Gastroesophageal sphincter (tissue), 4 donors: ENCODE data around the gene ARHGEF16. TPM values are rescaled to one million over a fixed set of nuclear protein-coding genes. Genes with fewer than 3 reads are reported as not detected.

Source experiments
- ATAC-seq: fragments of 150-250 bp; one replicate; pipeline ENCODE4 v1.9.1; 2016; ENCODE audit warnings: mild to moderate bottlenecking, moderate library complexity
- H3K27ac ChIP-seq, 4 donors: fragments of 200-600 bp; sonication (generic) in 3 of 4; 1 replicate in 3 of 4; 2 replicates in 1 of 4; pipeline ENCODE4 v1.5.1; 2016 to 2019
- H3K27me3 ChIP-seq: fragments of 200-600 bp; sonication (generic); one replicate; pipeline ENCODE4 v1.5.1; 2019
- H3K36me3 ChIP-seq, 2 donors: fragments of 200-600 bp; sonication (generic); one replicate each; pipeline ENCODE4 v1.5.1; 2019; ENCODE audit warnings: control low read depth in 1 of 2
- H3K4me1 ChIP-seq, 3 donors: fragments of 200-600 bp; sonication (generic); 1 replicate in 2 of 3; 2 replicates in 1 of 3; pipeline ENCODE4 v1.5.1; 2016 to 2019; ENCODE audit warnings: control low read depth in 2 of 3
- H3K4me3 ChIP-seq, 2 donors: fragments of 200-600 bp; sonication (generic); one replicate each; pipeline ENCODE4 v1.5.1; 2019; ENCODE audit warnings: mild to moderate bottlenecking in 1 of 2, moderate library complexity in 1 of 2
- H3K9me3 ChIP-seq, 3 donors: fragments of 200-600 bp; sonication (generic); one replicate each; pipeline ENCODE4 v1.5.1; 2017 to 2019; ENCODE audit warnings: control low read depth in 2 of 3
- EP300 ChIP-seq: sonication (generic); formaldehyde crosslinking; IDR thresholded peaks from one replicate; pipeline ENCODE4 v1.6.1; 2017; ENCODE audit warnings: antibody characterized with exemption, mild to moderate bottlenecking
- POLR2A ChIP-seq, 2 donors: fragments of 450-650 bp; IDR thresholded peaks; one replicate each; pipeline ENCODE4 v1.6.1; 2017; ENCODE audit warnings: antibody characterized with exemption in 2 of 2, mild to moderate bottlenecking in 2 of 2, moderate library complexity in 1 of 2
- POLR2AphosphoS5 ChIP-seq: sonication (generic); formaldehyde crosslinking; IDR thresholded peaks from one replicate; pipeline ENCODE4 v1.6.1; 2017; ENCODE audit warnings: antibody characterized with exemption
- WGBS, 2 donors: methylation state at CpG; one replicate each; pipeline ENCODE4 v1.1.5; 2018; ENCODE audit warnings: low coverage in 1 of 2; 5-methylcytosine and 5-hydroxymethylcytosine counted together
- total RNA-seq, 4 donors: library from RNA; depleted of rRNA; stranded (reverse); fragments of >200 nt; gene quantifications; one replicate each; pipeline ENCODE4 v1.1.0, GENCODE V29; 2016
- TF ChIP-seq, protein P1 (sequence below), 4 experiments: fragments of 200-600 bp in 2 of 4; fragments of 450-650 bp in 2 of 4; sonication (generic) in 1 of 4; IDR thresholded peaks; one replicate each; pipeline ENCODE4 v1.5.1; 2017 to 2019; ENCODE audit warnings: antibody characterized with exemption in 4 of 4, mild to moderate bottlenecking in 2 of 4, moderate library complexity in 2 of 4

ARHGEF16 gene
- total RNA-seq, 4 donors from 2014 or later = 0.54 to 2.3 (median 0.87) TPM

DNA sequence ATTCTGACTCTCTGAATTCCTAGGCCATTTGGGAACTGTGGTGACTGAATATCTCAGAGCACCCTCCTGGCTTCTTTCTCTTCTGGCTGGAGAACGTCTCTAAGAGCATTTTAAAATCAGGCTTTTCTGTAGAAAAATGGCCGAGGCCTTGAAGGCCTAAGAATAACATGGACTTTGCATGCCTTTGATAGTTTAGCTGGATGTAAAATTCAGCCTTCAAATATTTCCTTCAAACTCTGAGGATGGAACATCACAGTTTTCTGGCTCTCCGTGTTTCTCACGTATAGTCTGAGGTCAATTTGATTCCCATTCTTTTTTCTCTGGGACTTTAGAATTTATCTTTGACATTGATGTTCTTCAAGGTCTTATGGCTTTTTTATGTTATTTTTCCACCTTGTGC lies 34.0 kb downstream of the ARHGEF16 start:
- peaks cover 0 to 9% (median 0%) of the 10 kb centered on the region in 3 donors for H3K9me3 ChIP-seq
- TF ChIP-seq POLR2AphosphoS5 = no peak
- no peak for TF ChIP-seq EP300
- TF ChIP-seq POLR2A (IDR thresholded peaks at IDR 0.05) = no peak
- TF ChIP-seq, protein P1, sequence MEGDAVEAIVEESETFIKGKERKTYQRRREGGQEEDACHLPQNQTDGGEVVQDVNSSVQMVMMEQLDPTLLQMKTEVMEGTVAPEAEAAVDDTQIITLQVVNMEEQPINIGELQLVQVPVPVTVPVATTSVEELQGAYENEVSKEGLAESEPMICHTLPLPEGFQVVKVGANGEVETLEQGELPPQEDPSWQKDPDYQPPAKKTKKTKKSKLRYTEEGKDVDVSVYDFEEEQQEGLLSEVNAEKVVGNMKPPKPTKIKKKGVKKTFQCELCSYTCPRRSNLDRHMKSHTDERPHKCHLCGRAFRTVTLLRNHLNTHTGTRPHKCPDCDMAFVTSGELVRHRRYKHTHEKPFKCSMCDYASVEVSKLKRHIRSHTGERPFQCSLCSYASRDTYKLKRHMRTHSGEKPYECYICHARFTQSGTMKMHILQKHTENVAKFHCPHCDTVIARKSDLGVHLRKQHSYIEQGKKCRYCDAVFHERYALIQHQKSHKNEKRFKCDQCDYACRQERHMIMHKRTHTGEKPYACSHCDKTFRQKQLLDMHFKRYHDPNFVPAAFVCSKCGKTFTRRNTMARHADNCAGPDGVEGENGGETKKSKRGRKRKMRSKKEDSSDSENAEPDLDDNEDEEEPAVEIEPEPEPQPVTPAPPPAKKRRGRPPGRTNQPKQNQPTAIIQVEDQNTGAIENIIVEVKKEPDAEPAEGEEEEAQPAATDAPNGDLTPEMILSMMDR (IDR thresholded peaks at IDR 0.05) = no peak
- WGBS, 2 donors = 90 to 100% methylated on average over 4 of the region's 4 CpGs

DNA sequence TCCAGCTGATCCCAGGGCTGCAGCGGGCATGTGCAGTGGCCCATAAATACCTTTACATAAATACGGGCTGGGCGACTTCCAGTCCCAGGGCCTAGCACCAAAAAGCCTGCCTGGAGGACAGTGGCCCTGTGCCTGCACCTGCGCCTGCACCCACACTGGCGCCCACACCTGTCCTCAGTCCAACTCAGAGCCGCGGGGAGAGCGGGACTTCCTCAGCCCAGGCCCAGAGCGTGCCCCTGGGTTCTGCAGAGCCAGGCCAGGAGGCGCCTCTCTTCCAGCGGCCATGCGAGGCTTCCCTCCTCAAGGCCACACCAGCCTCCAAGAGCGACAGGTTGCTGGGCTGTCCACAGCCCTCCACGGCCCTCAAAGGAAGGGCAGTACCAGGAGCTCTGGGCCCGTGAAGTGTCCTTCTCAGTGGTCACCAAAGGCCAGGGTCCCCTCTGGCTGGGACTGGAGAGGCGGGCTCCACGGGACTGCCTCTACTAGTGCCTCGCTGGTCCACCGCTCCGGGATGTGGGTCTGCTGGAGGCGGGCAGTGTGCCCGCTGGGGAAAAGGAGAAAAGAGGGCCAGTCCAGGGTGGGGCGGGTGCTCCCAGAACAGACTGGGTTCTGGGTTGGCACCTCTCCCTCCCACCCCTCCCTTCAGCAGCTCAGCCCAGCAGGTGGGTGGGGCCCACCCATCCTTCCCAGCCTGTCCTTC lies 35.7 kb downstream of the ARHGEF16 start:
- no peak for ATAC-seq
- H3K4me3 ChIP-seq = no peak overlapping the region
- TF ChIP-seq EP300 (no peak), POLR2AphosphoS5 (no peak), POLR2A (IDR thresholded peaks at IDR 0.05) (no peak)
- TF ChIP-seq, protein P1 (IDR thresholded peaks at IDR 0.05) = no peak
- peaks cover 0 to 16% of the 10 kb centered on the region in 2 donors for H3K36me3 ChIP-seq
- no peak overlapping the region for H3K27ac ChIP-seq
- WGBS, 2 donors = no CpG with 5 or more reads among the region's 23 CpGs
- peaks cover 0 to 10% (median 3%) of the 10 kb centered on the region in 3 donors for H3K4me1 ChIP-seq
- peaks cover 0 to 9% (median 0%) of the 10 kb centered on the region in 3 donors for H3K9me3 ChIP-seq
- H3K27me3 ChIP-seq = peaks cover 19% of the 10 kb centered on the region

More for the DNA sequence above, 34.0 kb downstream of the ARHGEF16 start:
- ATAC-seq = no peak
- Histone ChIP-seq H3K36me3 (peaks cover 0 to 11% of the 10 kb centered on the region in 2 donors), H3K4me1 (peaks cover 0 to 10% (median 3%) of the 10 kb centered on the region in 3 donors), H3K4me3 (no peak overlapping the region), H3K27me3 (peaks cover 35% of the 10 kb centered on the region), H3K27ac (no peak overlapping the region)

DNA sequence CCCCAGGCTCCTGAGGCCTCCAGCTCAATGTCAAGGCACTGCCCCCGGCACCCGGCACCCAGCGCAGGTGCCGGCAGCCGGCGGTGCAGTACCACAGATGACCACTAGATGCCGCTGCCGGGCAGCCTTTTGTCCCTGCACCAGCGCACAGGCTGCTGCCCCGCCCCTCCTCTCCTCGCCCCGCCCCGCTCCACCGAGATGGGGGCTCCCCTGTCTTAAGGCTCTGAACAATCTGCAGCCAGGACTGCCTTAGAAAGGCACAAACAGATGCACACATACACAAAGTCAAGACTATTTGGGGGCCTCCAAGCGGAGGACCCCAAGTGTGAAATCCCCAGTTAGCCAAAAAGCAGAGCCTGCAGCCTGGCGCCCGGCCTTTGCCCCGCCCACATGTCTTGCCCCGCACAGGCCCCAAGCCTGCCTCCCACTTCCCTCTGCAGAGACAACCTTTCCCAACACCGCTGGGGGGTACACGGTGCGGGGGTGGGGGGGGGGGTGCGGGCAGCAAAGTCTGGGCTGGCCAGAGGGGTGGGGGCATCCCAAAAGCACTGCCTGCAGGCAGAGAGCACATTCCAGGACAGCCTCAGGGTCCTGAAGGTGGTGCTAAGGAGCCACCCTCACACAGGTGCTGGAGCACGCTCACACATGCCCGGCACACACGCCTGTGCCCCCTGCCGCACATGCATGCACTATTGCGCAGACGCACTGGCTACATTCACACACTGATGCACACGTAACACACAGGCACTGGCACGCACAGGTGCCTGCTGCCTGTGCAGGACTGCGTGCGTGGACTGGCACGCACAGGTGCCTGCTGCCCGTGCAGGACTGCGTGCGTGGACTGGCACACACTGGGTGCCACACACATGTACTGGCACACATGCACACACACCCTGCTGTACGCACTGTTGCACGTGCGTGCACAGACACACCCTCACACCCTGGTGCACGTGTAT lies 37.1 kb downstream of the ARHGEF16 start:
- Histone ChIP-seq H3K4me1 (peaks cover 0 to 10% (median 3%) of the 10 kb centered on the region in 3 donors), H3K27me3 (peaks cover 19% of the 10 kb centered on the region), H3K36me3 (peaks cover 0 to 16% of the 10 kb centered on the region in 2 donors), H3K9me3 (peaks cover 0 to 9% (median 0%) of the 10 kb centered on the region in 3 donors), H3K27ac (no peak overlapping the region), H3K4me3 (no peak overlapping the region)
- 73% methylated on average over 7 of the region's 41 CpGs; no CpG with 5 or more reads in 1 of the 2 donors for WGBS, 2 donors
- ATAC-seq = peak; percentile 77
- TF ChIP-seq, protein P1 (IDR thresholded peaks at IDR 0.05) = peak in 3 of 4 experiments; percentile 95 to 100 (median 98)
- TF ChIP-seq EP300 (no peak), POLR2AphosphoS5 (no peak)

DNA sequence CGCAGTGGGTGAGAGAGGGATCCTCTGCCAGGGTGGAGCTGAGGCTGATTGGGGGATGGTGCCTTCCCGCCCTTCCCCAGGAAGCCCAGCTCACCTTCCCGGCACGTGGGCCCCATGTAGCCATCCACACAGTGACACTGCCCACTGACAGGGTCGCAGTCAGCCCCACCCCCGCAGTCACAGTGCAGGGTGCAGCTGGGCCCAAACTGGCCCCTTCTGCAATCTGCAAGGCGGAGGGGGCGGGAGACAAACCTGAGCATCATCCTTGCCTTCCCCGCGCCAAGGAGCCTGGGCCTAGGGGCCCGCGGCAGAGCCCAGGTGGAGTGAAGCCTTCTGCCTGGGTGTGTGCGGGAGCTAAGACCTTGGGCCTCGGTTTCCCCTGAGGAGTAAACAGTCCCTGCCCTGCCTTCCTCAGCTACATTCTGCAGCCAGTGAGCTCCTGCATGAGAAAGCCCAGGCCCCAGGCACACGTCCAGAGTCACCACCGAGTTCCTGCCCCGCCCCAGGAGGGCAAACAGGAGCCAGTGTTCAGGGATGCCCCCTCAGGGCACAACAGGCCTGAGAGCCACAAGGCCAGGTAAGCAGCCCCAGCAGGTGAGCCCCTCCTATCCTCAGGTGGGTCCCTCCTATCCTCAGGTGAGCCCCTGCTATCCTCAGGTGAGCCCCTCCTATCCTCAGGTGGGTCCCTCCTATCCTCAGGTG lies 38.2 kb downstream of the ARHGEF16 start:
- Histone ChIP-seq H3K4me1 (peaks cover 0 to 10% (median 3%) of the 10 kb centered on the region in 3 donors), H3K27ac (no peak overlapping the region), H3K9me3 (peaks cover 0 to 9% (median 0%) of the 10 kb centered on the region in 3 donors), H3K4me3 (no peak overlapping the region), H3K36me3 (peaks cover 0 to 16% of the 10 kb centered on the region in 2 donors), H3K27me3 (peaks cover 19% of the 10 kb centered on the region)
- TF ChIP-seq POLR2A (IDR thresholded peaks at IDR 0.05) (no peak), POLR2AphosphoS5 (no peak), EP300 (no peak)
- TF ChIP-seq, protein P1 (IDR thresholded peaks at IDR 0.05) = no peak
- no CpG with 5 or more reads among the region's 17 CpGs for WGBS, 2 donors
- ATAC-seq = no peak
